Activated T-cell treated with anti-CD3 and anti-CD28 coated beads, Interleukin-2, amount 50 U/mL, for 4 hours (primary cell): ENCODE results near the gene S100A10. TPM values are rescaled to one million over a fixed set of nuclear protein-coding genes. Genes with fewer than 3 reads are reported as not detected.

ENCODE experiments used
- ATAC-seq, 2 donors: fragments of 200-7000 bp; cut with Tn5 transposase; one replicate each; pipeline ENCODE4 v1.10.0; 2021
- DNase-seq: peaks from one replicate; pipeline ENCODE4 v3.0.0-alpha.2; 2020
- H3K27me3 Mint-ChIP-seq: one replicate; pipeline ENCODE4 v1.8.0; 2021; ENCODE audit warnings: low read depth, mixed read lengths
- H3K36me3 Mint-ChIP-seq: one replicate; pipeline ENCODE4 v1.8.0; 2022; ENCODE audit warnings: mixed read lengths; ENCODE audit not compliant: insufficient read depth
- H3K4me1 Mint-ChIP-seq: one replicate; pipeline ENCODE4 v1.8.0; 2021; ENCODE audit warnings: low read depth, mixed read lengths
- H3K4me3 Mint-ChIP-seq: one replicate; pipeline ENCODE4 v1.8.0; 2021; ENCODE audit warnings: mild to moderate bottlenecking, moderate library complexity, mixed read lengths
- H3K9me3 Mint-ChIP-seq: one replicate; pipeline ENCODE4 v1.8.0; 2021; ENCODE audit warnings: mixed read lengths
- total RNA-seq, 3 donors: library from RNA; stranded (reverse); gene quantifications; one replicate each; pipeline ENCODE4 v1.2.1, GENCODE V29; 2021

The S100A10 gene
- total RNA-seq, 3 donors from 2014 or later, result 92.6 to 113 (median 106) TPM

DNA sequence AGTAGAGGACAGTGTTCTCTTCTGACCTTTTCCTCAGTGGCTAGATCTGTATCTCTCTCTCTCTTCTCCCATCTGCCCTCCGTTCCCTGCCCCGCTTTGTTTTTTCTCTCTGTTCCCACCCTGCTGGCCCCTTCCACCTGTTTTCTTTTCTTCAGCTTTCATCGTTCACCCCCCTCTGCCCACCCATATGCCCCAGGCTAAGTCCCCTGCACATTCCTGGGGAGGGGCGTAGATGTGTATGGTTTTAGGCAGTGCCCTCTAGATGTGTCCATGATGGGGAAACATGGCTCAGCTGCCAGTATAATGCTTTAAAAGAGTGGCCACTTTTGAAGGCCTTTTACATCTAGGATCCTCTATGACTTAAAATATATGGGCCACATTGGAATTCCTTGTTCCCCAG, 29.6 kb upstream of the S100A10 start:
- no peak for DNase-seq
- H3K9me3 Mint-ChIP-seq, result no peaks in the 10 kb centered on the region
- H3K27me3 Mint-ChIP-seq, result peaks cover 4% of the 10 kb centered on the region
- H3K36me3 Mint-ChIP-seq, result no peaks in the 10 kb centered on the region
- H3K4me3 Mint-ChIP-seq, result no peak overlapping the region
- peaks cover 2% of the 10 kb centered on the region for H3K4me1 Mint-ChIP-seq
- ATAC-seq, result no peak

DNA sequence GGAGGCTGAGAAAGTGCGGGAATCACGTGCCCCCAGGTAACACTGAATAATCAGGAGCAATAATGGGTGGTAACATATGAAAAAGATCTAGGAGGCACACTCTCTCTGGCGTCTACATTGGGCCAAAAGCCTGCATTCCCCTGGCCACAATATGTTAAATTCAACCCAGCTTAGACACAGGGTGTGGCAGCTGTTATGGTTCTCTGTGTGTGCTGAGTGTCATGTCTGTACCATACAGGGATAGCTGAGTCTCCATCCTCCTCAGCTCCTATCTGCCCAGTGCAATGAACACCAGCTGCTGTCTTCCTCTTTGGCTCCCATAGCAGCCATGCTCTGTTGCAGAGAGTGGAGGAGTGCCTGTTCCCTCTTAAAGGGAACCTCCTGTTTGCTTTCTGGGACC, 28.8 kb upstream of the S100A10 start:
- no peak for DNase-seq
- no peaks in the 10 kb centered on the region for H3K9me3 Mint-ChIP-seq
- peaks cover 7% of the 10 kb centered on the region for H3K27me3 Mint-ChIP-seq
- ATAC-seq, result no peak
- no peak overlapping the region for H3K4me3 Mint-ChIP-seq
- H3K4me1 Mint-ChIP-seq, result peaks cover 2% of the 10 kb centered on the region
- H3K36me3 Mint-ChIP-seq, result no peaks in the 10 kb centered on the region

DNA sequence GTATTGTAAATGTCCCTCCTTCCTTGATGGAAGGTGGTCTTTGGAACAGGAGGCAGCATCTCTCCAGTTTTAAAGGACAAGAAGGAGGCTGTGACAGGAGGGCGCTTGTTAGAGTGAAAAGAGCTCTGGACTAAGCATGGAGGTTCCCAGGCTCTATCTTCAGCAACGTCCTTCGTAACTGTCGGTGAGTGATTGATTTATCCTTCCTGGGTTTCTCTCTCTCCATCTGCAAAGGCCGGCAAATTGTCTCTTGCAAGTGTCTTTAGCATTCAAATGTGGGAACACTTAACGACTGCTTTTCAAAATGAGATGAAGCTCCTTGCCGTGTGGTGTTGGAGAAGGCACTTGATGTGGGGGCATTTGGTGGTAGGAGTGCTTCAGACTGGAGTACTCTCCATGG, 27.9 kb upstream of the S100A10 start:
- ATAC-seq (no peak), DNase-seq (no peak)
- H3K27me3 Mint-ChIP-seq, result peaks cover 8% of the 10 kb centered on the region
- H3K36me3 Mint-ChIP-seq, result no peaks in the 10 kb centered on the region
- no peaks in the 10 kb centered on the region for H3K4me1 Mint-ChIP-seq
- H3K4me3 Mint-ChIP-seq, result no peak overlapping the region
- H3K9me3 Mint-ChIP-seq, result no peaks in the 10 kb centered on the region

DNA sequence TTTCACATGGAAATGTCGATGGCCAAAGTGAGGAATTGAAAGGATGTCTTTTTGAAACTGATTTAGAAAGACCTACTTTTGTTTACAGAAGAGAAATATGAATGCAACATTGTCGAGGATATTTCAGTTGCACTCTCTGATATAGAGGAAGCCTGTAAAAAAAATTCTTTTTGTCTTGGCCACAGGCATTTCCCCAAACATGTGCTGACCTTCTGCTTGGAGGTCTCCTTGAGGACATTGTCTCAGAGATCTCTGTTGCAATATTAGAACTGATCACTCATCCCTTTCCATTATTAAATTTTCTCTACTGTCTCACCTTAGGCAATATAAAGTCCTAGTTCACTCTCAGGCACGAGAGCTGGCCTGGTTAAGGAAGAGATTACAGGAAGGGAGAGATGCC, 27.2 kb upstream of the S100A10 start:
- no peak for DNase-seq
- Mint-ChIP-seq H3K9me3 (no peaks in the 10 kb centered on the region), H3K27me3 (peaks cover 8% of the 10 kb centered on the region), H3K36me3 (no peaks in the 10 kb centered on the region), H3K4me3 (no peak overlapping the region), H3K4me1 (no peaks in the 10 kb centered on the region)
- ATAC-seq, result no peak

DNA sequence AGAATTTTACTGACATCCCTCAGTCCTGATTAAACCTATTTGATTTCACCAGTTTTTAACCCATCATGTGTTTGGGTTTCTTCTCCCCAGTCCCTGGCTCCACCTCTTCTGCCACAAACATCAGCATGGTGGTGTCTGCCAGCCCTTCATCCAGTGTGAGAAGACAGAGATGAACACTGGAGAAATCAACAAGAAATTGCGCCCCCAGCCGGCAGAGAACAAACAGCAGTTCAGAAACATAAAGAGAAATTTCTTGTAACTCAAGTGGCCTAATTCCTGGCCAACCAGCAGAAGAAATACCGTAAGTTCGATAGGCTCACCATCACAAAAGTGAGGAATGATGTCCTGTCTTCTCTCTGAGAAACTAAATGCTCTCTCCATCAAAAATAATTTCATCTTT, 24.9 kb upstream of the S100A10 start:
- Mint-ChIP-seq H3K27me3 (peaks cover 16% of the 10 kb centered on the region), H3K36me3 (no peaks in the 10 kb centered on the region), H3K4me3 (no peak overlapping the region), H3K9me3 (no peaks in the 10 kb centered on the region), H3K4me1 (no peaks in the 10 kb centered on the region)
- no peak for DNase-seq
- no peak for ATAC-seq

DNA sequence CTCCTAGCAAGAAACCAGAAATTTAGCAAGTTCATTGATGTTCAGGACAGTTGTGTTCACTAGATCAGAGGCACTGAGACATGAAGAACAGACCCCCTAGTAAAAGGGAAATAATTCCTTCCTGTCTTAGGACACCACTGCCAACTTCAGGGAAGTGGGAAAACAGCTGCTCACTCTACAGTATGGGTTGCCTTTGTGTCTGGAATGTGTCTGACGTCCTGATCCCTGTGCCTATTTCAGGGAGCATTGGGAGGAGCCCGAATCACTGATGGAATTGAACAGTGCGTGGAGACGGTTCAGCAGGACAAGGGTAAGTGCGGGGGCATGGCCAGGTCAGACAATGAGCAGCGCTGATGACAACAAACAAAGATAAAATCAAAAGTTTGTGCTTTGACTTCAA, 22.1 kb upstream of the S100A10 start:
- no peak overlapping the region for H3K4me3 Mint-ChIP-seq
- DNase-seq, result no peak
- no peaks in the 10 kb centered on the region for H3K36me3 Mint-ChIP-seq
- ATAC-seq, result no peak
- no peaks in the 10 kb centered on the region for H3K9me3 Mint-ChIP-seq
- peaks cover 19% of the 10 kb centered on the region for H3K27me3 Mint-ChIP-seq
- H3K4me1 Mint-ChIP-seq, result no peaks in the 10 kb centered on the region

DNA sequence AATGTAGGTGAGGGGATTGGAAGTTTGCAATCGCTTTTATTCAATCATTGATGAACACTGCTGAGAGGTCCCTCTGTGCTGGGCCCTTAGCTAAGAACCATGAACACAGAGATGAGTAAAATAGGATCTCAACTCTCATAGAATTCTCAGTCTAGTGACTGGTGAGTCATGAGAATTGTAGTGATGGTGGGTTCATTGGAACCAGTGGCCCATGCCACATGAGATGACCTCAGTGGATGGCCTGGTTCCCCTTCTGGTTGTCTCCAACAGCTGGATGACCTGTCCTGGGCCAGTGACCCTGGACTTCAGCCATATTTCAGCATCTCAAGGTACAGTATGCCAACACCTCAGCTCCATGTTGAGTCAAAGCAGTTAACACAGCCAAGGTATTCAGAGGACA, 21.3 kb upstream of the S100A10 start:
- no peaks in the 10 kb centered on the region for H3K4me1 Mint-ChIP-seq
- H3K27me3 Mint-ChIP-seq, result peaks cover 17% of the 10 kb centered on the region
- DNase-seq (no peak), ATAC-seq (no peak)
- H3K36me3 Mint-ChIP-seq, result no peaks in the 10 kb centered on the region
- no peak overlapping the region for H3K4me3 Mint-ChIP-seq
- no peaks in the 10 kb centered on the region for H3K9me3 Mint-ChIP-seq

DNA sequence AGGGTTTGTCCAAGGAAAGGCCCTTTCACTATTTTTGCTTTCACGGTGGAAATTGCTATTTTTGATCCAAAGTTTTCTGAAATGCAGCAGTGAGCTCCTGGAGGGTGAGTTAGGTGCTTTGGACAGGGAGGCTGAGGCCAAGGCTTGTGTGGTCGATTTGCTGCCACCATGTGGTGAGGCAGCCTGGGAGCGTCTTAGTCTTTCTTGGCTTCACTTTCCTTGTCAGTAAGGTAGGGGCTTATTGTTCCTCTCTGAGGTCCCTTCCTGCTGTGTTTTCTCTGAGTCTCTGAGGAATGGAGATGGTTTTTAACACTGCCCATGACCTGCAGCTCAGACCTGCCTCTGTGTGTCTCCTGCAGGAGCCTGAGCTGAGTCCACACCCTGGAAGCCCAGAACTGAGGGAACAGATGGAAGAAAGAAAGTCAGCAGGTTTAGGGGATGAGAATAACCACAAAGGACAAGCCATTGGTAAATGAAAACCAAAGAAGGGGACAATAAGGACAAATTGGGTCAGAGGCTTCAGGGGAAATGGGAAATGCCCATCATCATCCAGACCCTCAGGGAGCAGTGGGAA, 20.1 kb upstream of the S100A10 start:
- DNase-seq, result peak; percentile 12
- no peaks in the 10 kb centered on the region for H3K36me3 Mint-ChIP-seq
- peaks cover 19% of the 10 kb centered on the region for H3K27me3 Mint-ChIP-seq
- H3K4me1 Mint-ChIP-seq, result no peaks in the 10 kb centered on the region
- H3K9me3 Mint-ChIP-seq, result no peaks in the 10 kb centered on the region
- no peak overlapping the region for H3K4me3 Mint-ChIP-seq
- ATAC-seq, result no peak

DNA sequence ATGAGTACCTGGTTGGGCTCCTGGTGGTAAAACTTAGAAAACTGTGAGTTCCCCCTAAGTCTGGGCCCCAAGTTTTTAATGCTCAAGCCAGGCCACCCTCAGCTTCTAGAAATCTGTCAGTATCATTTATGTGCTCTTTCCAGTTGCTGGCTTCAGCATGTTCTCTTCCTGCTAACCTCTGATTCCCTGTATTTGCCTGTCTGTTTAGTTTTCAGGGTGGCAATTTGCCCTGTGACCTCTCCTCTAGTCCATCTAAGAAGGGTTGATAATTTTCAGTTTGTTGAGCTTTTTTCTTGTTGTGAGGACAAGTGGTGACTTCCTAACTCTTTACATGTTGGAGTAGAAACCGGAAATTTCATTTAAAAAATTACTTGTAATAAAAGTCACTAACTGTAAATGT, 16.0 kb upstream of the S100A10 start:
- DNase-seq, result no peak
- H3K4me3 Mint-ChIP-seq, result no peak overlapping the region
- H3K4me1 Mint-ChIP-seq, result no peaks in the 10 kb centered on the region
- no peak for ATAC-seq
- no peaks in the 10 kb centered on the region for H3K36me3 Mint-ChIP-seq
- H3K9me3 Mint-ChIP-seq, result no peaks in the 10 kb centered on the region
- H3K27me3 Mint-ChIP-seq, result peaks cover 18% of the 10 kb centered on the region

DNA sequence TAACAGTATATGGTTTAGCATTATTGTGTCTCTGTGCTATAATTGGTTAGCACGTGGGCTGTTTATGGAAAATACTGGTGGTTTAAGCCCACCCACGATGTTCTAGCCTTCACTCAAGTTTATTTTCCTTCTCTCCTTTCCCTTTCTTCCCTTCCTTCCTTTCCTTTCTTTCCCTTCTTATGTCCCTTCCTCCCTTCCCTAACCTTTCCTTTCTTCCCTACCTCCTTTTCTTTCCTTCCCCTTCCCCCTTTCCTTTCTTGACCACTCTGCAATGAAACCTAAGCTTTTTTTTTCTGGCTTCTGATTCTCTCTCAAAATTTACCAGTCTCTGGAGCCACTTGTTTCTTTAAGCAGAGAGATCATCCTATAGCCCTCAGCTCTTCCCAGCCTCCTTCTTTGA, 13.4 kb upstream of the S100A10 start:
- DNase-seq (no peak), ATAC-seq (no peak)
- H3K9me3 Mint-ChIP-seq, result no peaks in the 10 kb centered on the region
- no peaks in the 10 kb centered on the region for H3K36me3 Mint-ChIP-seq
- H3K4me1 Mint-ChIP-seq, result no peaks in the 10 kb centered on the region
- H3K27me3 Mint-ChIP-seq, result peaks cover 10% of the 10 kb centered on the region
- H3K4me3 Mint-ChIP-seq, result no peak overlapping the region

DNA sequence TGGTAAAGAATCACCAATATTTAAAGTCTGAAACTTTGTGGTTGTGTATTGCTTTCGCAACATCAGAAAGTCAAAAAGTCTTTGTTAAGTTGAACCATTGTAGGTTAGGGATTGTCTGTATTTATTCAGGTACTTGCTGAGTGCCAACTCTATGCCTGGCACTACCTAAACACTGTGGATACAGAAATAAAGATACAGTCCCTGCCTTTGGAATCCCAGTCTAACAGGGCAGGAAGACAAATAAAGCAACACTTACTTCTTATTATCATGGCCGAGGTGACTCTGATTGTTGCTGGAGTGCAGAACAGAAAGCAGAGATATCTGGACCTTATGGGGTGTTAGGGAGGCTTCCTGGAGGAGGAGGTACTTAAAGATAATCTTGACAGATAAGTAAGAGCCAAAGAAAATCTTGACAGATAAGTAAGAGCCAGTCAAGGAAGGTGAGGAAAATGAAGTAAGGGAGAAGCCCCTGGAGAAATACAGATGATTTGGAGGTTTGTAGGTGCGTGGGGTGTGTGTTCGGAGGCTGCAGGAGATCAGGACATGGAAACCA, 11.8 kb upstream of the S100A10 start:
- ATAC-seq, result no peak
- H3K27me3 Mint-ChIP-seq, result peaks cover 6% of the 10 kb centered on the region

DNA sequence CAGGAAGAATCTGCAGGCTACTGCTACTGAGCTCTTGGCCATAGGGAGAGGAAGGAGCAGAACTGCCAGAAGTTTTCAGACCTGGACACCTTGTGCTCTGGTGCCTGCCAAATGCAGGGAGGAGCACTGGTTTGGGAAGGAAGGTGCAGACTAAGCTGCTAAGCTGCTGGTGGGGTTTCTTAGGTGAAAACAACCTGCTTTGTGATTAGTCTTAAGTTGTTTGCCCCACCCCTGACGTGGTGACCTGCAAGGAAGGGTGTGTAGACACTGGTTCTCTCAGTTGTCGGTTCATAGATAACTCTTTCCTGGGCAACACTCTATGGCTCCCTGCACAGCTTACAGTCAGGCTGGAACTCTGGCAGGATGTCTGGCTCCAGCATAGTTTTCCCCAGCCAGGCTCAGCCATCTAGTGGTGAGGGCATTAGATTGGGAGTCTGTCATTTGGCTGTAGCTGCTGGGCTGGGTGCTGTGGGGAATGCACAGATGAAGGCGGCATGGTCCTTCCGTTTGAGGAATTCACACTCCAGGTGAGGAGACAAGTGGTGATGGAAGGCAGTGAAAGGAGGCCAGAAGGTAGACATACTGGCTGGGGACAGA, 10.3 kb upstream of the S100A10 start:
- DNase-seq (no peak), ATAC-seq (no peak)
- Mint-ChIP-seq H3K27me3 (peaks cover 3% of the 10 kb centered on the region), H3K4me1 (no peaks in the 10 kb centered on the region), H3K4me3 (no peak overlapping the region), H3K36me3 (no peaks in the 10 kb centered on the region), H3K9me3 (no peaks in the 10 kb centered on the region)

More for the DNA sequence above, 11.8 kb upstream of the S100A10 start:
- DNase-seq, result no peak
- Mint-ChIP-seq H3K4me1 (no peaks in the 10 kb centered on the region), H3K9me3 (no peaks in the 10 kb centered on the region), H3K4me3 (no peak overlapping the region), H3K36me3 (no peaks in the 10 kb centered on the region)

DNA sequence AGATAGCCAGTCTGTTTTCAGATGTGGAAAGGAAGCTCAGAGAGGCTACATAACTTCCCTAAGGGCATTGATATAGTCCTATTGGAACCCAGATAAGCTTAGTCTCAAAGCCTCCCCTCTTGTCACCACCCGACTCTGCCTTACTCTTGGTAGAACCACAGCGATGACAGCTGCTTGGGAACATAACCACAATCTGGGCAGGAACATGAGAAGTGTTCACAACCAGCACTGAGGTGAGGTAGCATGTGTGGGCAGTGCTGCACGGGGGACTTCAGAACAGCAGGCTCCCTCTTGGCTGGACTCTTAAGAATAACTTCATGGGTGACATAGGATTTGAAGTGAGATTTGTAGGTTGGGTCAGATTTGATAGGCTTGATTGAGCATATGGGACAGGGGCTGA, 9.3 kb upstream of the S100A10 start:
- Mint-ChIP-seq H3K9me3 (no peaks in the 10 kb centered on the region), H3K27me3 (peaks cover 3% of the 10 kb centered on the region), H3K4me1 (no peaks in the 10 kb centered on the region), H3K36me3 (no peaks in the 10 kb centered on the region), H3K4me3 (no peak overlapping the region)
- DNase-seq (no peak), ATAC-seq (no peak)

DNA sequence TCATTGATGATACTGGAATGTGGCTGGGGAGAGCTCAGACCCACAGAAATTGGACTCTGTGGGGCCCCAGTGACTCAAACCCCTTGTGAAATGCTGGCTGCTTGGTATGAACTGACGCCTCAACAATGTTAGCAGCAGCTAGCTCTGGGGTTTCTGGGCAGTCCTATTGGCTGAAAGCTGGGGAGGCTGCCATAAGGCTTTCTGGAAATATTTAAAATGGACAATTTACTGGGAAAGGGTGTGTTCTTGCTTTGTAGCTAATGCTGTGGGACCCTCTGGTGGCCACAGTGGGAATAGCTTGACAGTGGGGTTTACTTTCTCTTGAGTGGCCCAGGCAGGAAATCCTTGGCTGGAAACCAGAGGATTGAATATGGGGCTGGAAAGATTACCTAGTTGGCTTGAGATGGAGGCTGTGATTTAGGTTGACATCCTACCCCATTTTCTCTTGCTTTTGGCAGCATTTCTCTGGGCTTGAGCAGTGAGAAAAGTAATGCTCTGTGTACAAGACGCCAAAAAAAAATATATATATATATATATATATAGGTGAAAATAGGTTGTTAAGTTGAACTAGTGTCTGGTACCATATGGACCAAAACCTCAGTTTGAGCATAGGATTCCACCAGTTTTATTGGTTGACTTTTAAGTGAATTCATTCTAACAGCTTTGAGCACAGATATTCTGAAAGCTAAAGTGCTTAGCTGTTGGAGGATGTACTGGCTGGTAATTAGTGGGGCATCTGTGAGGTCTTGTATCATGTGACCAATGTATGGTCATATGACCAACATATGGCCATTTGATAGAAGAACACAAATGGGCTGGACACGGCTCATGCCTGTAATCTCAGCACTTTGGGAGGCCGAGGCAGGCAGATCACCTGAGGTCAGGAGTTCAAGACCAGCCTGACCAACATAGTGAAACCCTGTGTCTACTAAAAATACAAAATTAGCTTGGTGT, 8.2 kb upstream of the S100A10 start:
- DNase-seq (peak; percentile 76), ATAC-seq (peak; percentile 67 to 70)
- Mint-ChIP-seq H3K9me3 (no peaks in the 10 kb centered on the region), H3K4me1 (no peaks in the 10 kb centered on the region), H3K27me3 (peaks cover under 1% of the 10 kb centered on the region), H3K4me3 (no peak overlapping the region), H3K36me3 (no peaks in the 10 kb centered on the region)
